LNCAP (cell line): ENCODE measurements around the gene IFI35.

Experiments used
- TF ChIP-seq, protein P1 (sequence below): fragments of 450-650 bp; IDR thresholded peaks from 2 replicates; pipeline ENCODE4 v1.5.1; 2017; ENCODE audit warnings: mild to moderate bottlenecking

IFI35 gene

DNA sequence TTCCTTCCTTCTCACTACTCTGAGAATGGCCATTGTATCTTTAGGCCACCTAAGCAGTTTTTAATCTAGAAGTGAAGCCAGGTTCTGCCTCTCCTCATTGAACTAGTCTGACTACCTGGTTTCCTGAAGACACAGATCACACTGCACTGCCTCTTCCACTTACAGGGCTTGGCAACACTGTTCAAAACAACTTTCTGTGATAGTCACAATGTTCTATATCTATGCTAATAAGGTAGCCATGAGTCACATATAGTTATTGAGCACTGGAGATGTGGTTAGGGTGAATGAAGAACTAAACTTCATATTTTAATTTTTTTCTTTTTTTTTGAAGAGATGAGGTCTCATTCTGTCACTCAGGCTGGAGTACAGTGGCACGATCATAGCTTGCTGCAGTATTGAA, 45.4 kb downstream of the IFI35 start:
- TF ChIP-seq, protein P1, sequence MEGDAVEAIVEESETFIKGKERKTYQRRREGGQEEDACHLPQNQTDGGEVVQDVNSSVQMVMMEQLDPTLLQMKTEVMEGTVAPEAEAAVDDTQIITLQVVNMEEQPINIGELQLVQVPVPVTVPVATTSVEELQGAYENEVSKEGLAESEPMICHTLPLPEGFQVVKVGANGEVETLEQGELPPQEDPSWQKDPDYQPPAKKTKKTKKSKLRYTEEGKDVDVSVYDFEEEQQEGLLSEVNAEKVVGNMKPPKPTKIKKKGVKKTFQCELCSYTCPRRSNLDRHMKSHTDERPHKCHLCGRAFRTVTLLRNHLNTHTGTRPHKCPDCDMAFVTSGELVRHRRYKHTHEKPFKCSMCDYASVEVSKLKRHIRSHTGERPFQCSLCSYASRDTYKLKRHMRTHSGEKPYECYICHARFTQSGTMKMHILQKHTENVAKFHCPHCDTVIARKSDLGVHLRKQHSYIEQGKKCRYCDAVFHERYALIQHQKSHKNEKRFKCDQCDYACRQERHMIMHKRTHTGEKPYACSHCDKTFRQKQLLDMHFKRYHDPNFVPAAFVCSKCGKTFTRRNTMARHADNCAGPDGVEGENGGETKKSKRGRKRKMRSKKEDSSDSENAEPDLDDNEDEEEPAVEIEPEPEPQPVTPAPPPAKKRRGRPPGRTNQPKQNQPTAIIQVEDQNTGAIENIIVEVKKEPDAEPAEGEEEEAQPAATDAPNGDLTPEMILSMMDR = no peak

GRCh38 chr17:43056051-43056450, 49.5 kb downstream of the IFI35 start:
- TF ChIP-seq, protein P1 = no peak

DNA sequence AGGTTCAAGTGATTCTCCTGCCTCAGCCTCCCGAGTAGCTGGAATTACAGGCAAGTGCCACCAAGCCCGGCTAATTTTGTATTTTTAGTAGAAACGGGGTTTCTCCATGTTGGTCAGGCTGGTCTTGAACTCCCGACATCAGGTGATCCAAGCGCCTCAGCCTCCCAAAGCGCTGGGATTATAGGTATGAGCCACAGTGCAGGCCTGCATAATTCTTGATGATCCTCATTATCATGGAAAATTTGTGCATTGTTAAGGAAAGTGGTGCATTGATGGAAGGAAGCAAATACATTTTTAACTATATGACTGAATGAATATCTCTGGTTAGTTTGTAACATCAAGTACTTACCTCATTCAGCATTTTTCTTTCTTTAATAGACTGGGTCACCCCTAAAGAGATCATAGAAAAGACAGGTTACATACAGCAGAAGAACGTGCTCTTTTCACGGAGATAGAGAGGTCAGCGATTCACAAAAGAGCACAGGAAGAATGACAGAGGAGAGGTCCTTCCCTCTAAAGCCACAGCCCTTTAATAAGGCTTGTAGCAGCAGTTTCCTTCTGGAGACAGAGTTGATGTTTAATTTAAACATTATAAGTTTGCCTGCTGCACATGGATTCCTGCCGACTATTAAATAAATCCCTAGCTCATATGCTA, 56.5 kb downstream of the IFI35 start:
- TF ChIP-seq, protein P1 = no peak
